ENCODE data around the gene TMC7. TPM values are rescaled to one million over a fixed set of nuclear protein-coding genes. Genes with fewer than 3 reads are reported as not detected.

TMC7 gene
- total and polyA plus RNA-seq, 2 of the 8 experiments (the other 6 are each of a cell fraction or from before 2014, with no cell fraction given) = 2.3 to 2.6 TPM

DNA sequence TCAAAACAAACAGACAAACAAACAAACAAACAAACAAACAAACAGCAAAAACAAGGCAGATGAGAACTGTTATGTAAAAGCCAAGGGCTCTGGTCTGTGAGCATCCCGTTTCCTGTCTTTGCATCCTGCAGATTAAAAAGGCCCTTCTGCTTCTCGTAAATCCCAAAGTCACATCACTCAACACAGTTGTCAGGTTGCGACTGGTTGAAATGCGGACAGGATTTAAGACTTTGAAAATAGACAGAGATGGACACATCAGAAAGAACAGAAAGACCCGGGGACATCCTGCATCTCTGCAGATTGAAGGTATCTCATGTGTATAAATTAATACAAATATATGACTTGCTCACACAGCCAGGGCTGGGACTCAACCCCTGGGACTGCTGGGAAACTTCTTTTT lies 18.2 kb upstream of the TMC7 start (continued):
- no peak for TF ChIP-seq HDAC2 (IDR thresholded peaks at IDR 0.05; ENCODE audit: borderline replicate concordance in 1 of 2, low read depth in 2 of 2, low read length in 2 of 2)

All from H1 (cell line).